ENCODE data around the gene TFG.
"Not testable (repeated sequence)": the region's sequence is repeated elsewhere in the genome, so short reads cannot be mapped to it uniquely, and the experiment has no call there.

TFG gene

DNA sequence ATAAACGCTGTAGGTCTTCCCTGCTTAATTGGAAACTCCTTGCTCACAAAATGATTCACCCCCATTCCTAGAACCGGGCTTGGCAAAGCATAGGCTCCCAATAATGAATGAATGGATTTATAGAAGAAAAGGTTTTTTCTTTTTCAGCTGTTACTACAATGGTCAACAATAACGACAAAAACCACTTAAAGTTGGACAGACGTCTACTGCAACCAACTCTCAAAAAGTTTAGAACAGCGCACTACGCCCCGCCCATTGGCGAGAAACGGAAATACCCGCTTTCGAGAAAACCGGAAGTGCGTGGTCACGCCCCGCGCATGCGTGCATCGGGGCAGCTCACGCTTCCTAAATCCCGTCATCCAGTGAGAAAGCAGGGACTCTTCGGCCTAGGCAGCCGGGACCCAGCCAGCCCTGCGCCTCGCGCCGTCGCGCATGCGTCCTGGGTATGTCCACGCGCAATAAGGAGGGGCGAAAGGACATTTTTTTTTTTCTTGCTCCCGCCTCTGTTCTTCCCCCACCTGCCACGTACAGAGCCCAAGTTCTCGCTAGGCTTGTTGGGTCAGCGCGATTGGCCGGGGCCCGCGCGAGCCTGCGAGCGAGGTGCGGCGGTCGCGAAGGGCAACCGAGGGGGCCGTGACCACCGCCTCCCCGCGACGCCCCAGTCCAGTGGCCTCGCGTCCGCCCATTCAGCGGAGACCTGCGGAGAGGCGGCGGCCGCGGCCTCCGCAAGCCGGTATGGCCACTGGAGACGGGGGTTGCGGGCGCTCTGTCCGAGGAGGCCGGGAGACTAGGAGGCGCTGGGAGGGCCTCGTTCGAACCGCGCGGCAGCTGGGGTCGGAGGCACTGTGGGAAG, at the start of gene TFG:
Gene TFG (plus strand): TSS at position 506 of the 853 bp plus-strand sequence. CDS start 4,192 bp downstream, outside the sequence.
- Histone ChIP-seq H3K27ac (ENCODE audit: low read length) (peak within 1 kb of the TSS; percentile 84), H3K27me3 (ENCODE audit: low read depth, low read length) (no peaks in the 10 kb centered on the region), H3K9me3 (ENCODE audit: insufficient read depth, low read length) (no peaks in the 10 kb centered on the region), H3K4me1 (ENCODE audit: low read length) (peaks cover 19% of the 10 kb centered on the region), H3K79me2 (ENCODE audit: low read length) (peaks cover 48% of the 10 kb centered on the region), H3K9ac (ENCODE audit: low read length) (peak within 1 kb of the TSS; percentile 96), H2AFZ (ENCODE audit: low read depth, low read length) (0 out of 2 replicates have a peak within 1 kb of the TSS, but pooled peaks have one; percentile 35), H3K36me3 (replicated peaks; ENCODE audit: low read depth, low read length) (peaks cover 25% of the 10 kb centered on the region), H4K20me1 (ENCODE audit: insufficient read depth, low read length) (peaks cover 39% of the 10 kb centered on the region), H3K4me3 (ENCODE audit: low read length) (peak within 1 kb of the TSS; percentile 96), H3K4me2 (ENCODE audit: low read length) (peak within 1 kb of the TSS; percentile 89)
- TF ChIP-seq, protein P1, sequence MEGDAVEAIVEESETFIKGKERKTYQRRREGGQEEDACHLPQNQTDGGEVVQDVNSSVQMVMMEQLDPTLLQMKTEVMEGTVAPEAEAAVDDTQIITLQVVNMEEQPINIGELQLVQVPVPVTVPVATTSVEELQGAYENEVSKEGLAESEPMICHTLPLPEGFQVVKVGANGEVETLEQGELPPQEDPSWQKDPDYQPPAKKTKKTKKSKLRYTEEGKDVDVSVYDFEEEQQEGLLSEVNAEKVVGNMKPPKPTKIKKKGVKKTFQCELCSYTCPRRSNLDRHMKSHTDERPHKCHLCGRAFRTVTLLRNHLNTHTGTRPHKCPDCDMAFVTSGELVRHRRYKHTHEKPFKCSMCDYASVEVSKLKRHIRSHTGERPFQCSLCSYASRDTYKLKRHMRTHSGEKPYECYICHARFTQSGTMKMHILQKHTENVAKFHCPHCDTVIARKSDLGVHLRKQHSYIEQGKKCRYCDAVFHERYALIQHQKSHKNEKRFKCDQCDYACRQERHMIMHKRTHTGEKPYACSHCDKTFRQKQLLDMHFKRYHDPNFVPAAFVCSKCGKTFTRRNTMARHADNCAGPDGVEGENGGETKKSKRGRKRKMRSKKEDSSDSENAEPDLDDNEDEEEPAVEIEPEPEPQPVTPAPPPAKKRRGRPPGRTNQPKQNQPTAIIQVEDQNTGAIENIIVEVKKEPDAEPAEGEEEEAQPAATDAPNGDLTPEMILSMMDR (IDR thresholded peaks at IDR 0.05; ENCODE audit: low read depth, low read length): no peak
- TF ChIP-seq EZH2phosphoT487 (IDR thresholded peaks at IDR 0.05; ENCODE audit: low read depth): no peak

DNA sequence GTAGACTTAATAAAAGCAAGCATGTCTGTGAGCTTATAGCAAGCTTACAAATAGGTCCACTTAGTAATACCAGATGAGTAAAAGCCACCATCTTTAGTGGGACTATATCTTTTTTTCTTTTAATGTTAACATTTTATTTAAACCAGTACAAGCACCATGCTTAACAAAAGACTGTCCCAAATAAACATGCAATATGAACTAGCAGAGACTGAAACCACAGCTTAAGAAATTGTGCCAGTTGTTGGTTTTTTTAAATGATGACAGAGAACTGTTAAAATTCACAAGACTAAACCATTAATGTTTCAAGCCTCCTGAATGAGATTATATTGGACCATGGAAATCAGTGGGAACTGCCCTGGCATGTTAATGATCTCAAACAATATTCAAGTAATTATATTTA, 48.0 kb upstream of the TFG start:
- H3K9ac ChIP-seq (ENCODE audit: low read length); H2AFZ ChIP-seq (ENCODE audit: low read depth, low read length); H4K20me1 ChIP-seq (ENCODE audit: insufficient read depth, low read length); H3K9me3 ChIP-seq (ENCODE audit: insufficient read depth, low read length); H3K79me2 ChIP-seq (ENCODE audit: low read length); H3K4me3 ChIP-seq (ENCODE audit: low read length); H3K27ac ChIP-seq (ENCODE audit: low read length); H3K4me2 ChIP-seq (ENCODE audit: low read length); H3K4me1 ChIP-seq (ENCODE audit: low read length); H3K36me3 ChIP-seq (replicated peaks; ENCODE audit: low read depth, low read length); H3K27me3 ChIP-seq (ENCODE audit: low read depth, low read length): not testable (repeated sequence)

DNA sequence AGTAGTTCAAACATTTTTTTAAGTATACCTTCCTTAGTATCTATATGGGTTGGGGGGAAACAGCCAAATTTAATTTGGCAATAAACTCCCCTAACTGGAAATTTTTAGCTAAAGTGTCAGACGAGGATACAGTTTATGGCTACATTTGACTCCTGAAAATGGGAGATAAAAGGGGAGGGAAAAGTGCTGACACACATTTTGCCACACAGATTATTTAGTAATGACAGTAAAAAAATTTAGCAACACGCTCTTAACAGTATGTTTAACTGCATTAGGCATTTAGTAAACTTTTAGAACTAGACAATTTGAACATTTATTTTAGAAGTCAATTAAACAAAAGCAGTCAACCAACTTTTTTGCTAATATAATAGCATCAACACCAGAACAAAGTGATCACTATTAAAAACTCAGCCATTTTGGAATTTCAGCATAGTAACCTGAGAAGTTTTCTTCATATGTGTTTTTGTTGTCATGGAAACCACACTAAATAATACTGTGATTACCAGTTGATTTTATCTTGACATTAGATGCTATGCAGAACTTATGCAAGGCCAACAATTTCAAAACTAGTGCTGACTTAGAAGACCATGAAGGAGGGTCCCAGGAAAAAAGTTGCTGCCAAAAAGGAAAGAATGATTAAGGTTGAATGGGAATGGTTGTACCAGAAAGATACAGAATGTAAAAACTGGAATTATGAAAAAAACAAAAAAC, 47.0 kb upstream of the TFG start:
- Histone ChIP-seq H3K4me2 (ENCODE audit: low read length) (no peak overlapping the region), H3K79me2 (ENCODE audit: low read length) (no peaks in the 10 kb centered on the region), H3K27ac (ENCODE audit: low read length) (no peak overlapping the region), H3K9ac (ENCODE audit: low read length) (no peak overlapping the region), H3K27me3 (ENCODE audit: low read depth, low read length) (no peaks in the 10 kb centered on the region), H3K9me3 (ENCODE audit: insufficient read depth, low read length) (no peaks in the 10 kb centered on the region), H3K4me1 (ENCODE audit: low read length) (peaks cover 3% of the 10 kb centered on the region; the same call in 1 of the 2 replicates), H3K4me3 (ENCODE audit: low read length) (no peak overlapping the region), H2AFZ (ENCODE audit: low read depth, low read length) (no peak overlapping the region), H3K36me3 (replicated peaks; ENCODE audit: low read depth, low read length) (no peaks in the 10 kb centered on the region), H4K20me1 (ENCODE audit: insufficient read depth, low read length) (no peaks in the 10 kb centered on the region)
- TF ChIP-seq, protein P1 (IDR thresholded peaks at IDR 0.05; ENCODE audit: low read depth, low read length): no peak
- no peak for TF ChIP-seq EZH2phosphoT487 (IDR thresholded peaks at IDR 0.05; ENCODE audit: low read depth)

DNA sequence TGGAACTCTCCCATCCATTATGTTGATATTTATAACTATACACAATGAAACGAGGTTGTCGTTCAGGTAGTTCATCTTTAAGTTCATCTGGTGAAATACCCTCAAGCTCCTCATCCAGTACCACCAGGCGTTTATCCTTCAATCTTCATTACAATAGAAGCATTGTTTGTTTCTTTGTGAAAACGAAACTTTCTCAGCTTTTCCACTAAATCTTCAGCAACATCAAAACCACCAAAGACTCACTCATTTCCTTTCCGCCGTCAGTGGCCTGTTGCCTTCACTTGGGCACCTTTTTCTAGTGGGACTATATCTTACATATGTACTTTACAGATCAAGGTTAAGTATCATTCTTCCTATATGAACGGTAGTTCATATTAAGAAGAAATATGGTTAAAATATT, 44.1 kb upstream of the TFG start:
- no peak for TF ChIP-seq EZH2phosphoT487 (IDR thresholded peaks at IDR 0.05; ENCODE audit: low read depth)
- TF ChIP-seq, protein P1 (IDR thresholded peaks at IDR 0.05; ENCODE audit: low read depth, low read length): no peak

DNA sequence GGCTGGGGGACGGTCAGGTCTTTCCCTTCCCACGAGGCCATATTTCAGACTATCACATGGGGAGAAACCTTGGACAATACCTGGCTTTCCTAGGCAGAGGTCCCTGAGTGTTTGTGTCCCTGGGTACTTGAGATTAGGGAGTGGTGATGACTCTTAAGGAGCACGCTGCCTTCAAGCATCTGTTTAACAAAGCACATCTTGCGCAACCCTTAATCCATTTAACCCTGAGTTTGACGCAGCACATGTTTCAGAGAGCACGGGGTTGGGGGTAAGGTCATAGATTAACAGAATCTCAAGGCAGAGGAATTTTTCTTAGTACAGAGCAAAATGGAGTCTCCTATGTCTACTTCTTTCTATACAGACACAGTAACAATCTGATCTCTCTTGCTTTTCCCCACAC, 42.6 kb upstream of the TFG start:
- not testable (repeated sequence) for H3K27me3 ChIP-seq (ENCODE audit: low read depth, low read length); H3K4me2 ChIP-seq (ENCODE audit: low read length); H3K4me1 ChIP-seq (ENCODE audit: low read length); H3K27ac ChIP-seq (ENCODE audit: low read length); H3K9ac ChIP-seq (ENCODE audit: low read length); H3K79me2 ChIP-seq (ENCODE audit: low read length); H2AFZ ChIP-seq (ENCODE audit: low read depth, low read length); H3K36me3 ChIP-seq (replicated peaks; ENCODE audit: low read depth, low read length); H3K9me3 ChIP-seq (ENCODE audit: insufficient read depth, low read length); H3K4me3 ChIP-seq (ENCODE audit: low read length); H4K20me1 ChIP-seq (ENCODE audit: insufficient read depth, low read length)

More for the DNA sequence above, 44.1 kb upstream of the TFG start:
- H3K9ac ChIP-seq (ENCODE audit: low read length): no peak overlapping the region
- H3K79me2 ChIP-seq (ENCODE audit: low read length): no peaks in the 10 kb centered on the region
- no peak overlapping the region for H3K4me2 ChIP-seq (ENCODE audit: low read length)
- H2AFZ ChIP-seq (ENCODE audit: low read depth, low read length): no peak overlapping the region
- H4K20me1 ChIP-seq (ENCODE audit: insufficient read depth, low read length): no peaks in the 10 kb centered on the region
- no peaks in the 10 kb centered on the region for H3K36me3 ChIP-seq (replicated peaks; ENCODE audit: low read depth, low read length)
- H3K4me3 ChIP-seq (ENCODE audit: low read length): no peak overlapping the region
- H3K27ac ChIP-seq (ENCODE audit: low read length): no peak overlapping the region
- H3K9me3 ChIP-seq (ENCODE audit: insufficient read depth, low read length): no peaks in the 10 kb centered on the region
- H3K4me1 ChIP-seq (ENCODE audit: low read length): no peaks in the 10 kb centered on the region
- no peaks in the 10 kb centered on the region for H3K27me3 ChIP-seq (ENCODE audit: low read depth, low read length)

DNA sequence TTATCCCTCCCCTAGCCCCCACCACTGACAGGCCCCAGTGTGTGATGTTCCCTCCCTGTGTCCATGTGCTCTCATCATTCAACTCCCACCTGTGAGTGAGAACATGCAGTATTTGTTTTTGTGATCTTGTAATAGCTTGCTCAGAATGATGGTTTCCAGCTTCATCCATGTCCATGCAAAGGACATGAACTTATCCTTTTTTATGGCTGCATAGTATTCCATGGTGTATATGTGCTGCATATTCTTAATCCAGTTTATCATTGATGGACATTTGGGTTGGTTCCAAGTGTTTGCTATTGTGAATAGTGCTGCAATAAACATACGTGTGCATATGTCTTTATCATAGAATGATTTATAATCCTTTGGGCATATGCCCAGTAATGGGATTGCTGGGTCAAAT, 42.0 kb upstream of the TFG start:
- not testable (repeated sequence) for H3K4me1 ChIP-seq (ENCODE audit: low read length); H2AFZ ChIP-seq (ENCODE audit: low read depth, low read length); H3K27me3 ChIP-seq (ENCODE audit: low read depth, low read length); H3K9ac ChIP-seq (ENCODE audit: low read length); H3K79me2 ChIP-seq (ENCODE audit: low read length); H3K36me3 ChIP-seq (replicated peaks; ENCODE audit: low read depth, low read length); H3K4me2 ChIP-seq (ENCODE audit: low read length); H3K4me3 ChIP-seq (ENCODE audit: low read length); H3K27ac ChIP-seq (ENCODE audit: low read length); H3K9me3 ChIP-seq (ENCODE audit: insufficient read depth, low read length); H4K20me1 ChIP-seq (ENCODE audit: insufficient read depth, low read length)

DNA sequence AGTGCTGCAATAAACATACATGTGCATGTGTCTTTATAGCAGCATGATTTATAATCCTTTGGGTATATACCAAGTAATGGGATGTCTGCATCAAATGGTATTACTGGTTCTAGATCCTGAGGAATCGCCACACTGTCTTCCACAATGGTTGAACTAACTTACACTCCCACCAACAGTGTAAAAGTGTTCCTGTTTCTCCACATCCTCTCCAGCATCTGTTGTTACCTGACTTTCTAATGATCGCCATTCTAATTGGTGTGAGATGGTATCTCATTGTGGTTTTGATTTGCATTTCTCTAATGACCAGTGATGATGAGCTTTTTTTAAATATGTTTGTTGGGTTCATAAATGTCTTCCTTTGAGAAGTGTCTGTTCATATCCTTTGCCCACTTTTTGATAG, 38.3 kb upstream of the TFG start:
- not testable (repeated sequence) for H3K4me2 ChIP-seq (ENCODE audit: low read length); H3K79me2 ChIP-seq (ENCODE audit: low read length); H2AFZ ChIP-seq (ENCODE audit: low read depth, low read length); H3K9ac ChIP-seq (ENCODE audit: low read length); H3K9me3 ChIP-seq (ENCODE audit: insufficient read depth, low read length); H4K20me1 ChIP-seq (ENCODE audit: insufficient read depth, low read length); H3K36me3 ChIP-seq (replicated peaks; ENCODE audit: low read depth, low read length); H3K4me3 ChIP-seq (ENCODE audit: low read length); H3K27me3 ChIP-seq (ENCODE audit: low read depth, low read length); H3K27ac ChIP-seq (ENCODE audit: low read length); H3K4me1 ChIP-seq (ENCODE audit: low read length)
